ENCODE measurements around the gene HUNK.

DNA sequence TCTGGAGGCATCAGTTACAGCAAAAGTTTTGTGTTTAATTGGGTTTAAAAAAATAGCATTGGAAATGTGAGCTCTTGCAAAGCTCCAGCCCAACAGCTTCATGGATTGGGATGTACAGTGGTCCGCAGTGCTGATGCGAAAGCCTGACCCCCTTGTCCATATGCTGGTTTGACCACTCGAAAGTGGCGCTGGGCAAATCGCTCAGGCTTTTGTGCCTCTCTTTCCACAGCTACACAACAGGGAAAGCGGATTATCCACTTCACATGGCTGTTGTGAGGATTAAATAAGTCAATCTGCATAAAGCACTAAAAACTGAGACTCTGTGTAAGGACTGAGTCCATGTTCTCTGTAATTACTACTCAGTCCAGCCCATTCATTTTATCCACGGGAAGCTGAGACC is 57.2 kb downstream of the HUNK start:
- TF ChIP-seq, protein P1, sequence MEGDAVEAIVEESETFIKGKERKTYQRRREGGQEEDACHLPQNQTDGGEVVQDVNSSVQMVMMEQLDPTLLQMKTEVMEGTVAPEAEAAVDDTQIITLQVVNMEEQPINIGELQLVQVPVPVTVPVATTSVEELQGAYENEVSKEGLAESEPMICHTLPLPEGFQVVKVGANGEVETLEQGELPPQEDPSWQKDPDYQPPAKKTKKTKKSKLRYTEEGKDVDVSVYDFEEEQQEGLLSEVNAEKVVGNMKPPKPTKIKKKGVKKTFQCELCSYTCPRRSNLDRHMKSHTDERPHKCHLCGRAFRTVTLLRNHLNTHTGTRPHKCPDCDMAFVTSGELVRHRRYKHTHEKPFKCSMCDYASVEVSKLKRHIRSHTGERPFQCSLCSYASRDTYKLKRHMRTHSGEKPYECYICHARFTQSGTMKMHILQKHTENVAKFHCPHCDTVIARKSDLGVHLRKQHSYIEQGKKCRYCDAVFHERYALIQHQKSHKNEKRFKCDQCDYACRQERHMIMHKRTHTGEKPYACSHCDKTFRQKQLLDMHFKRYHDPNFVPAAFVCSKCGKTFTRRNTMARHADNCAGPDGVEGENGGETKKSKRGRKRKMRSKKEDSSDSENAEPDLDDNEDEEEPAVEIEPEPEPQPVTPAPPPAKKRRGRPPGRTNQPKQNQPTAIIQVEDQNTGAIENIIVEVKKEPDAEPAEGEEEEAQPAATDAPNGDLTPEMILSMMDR (IDR thresholded peaks at IDR 0.05; ENCODE audit: low read length): no peak
- TF ChIP-seq EZH2 (optimal IDR thresholded peaks at IDR 0.05; ENCODE audit: low read depth, low read length): no peak

Data from MM.1S (cell line).